ENCODE measurements around the gene ZFP28.

The ZFP28 gene

GRCh38 chr19:56538761-56539263 lies at the start of gene ZFP28:
Gene ZFP28 (plus strand): TSS chr19:56538948. CDS start chr19:56539019, 71 bp downstream.
- DNase-seq: no peak

GRCh38 chr19:56491399-56491798 lies 47.3 kb upstream of the ZFP28 start:
- no peak for DNase-seq

- no peak for DNase-seq
Observed at GRCh38 chr19:56504581-56504980, 34.2 kb upstream of the ZFP28 start.

- no peak for DNase-seq
Observed at GRCh38 chr19:56507446-56508289, 31.1 kb upstream of the ZFP28 start, which contains the start of gene ZNF471. Gene ZNF471 (plus strand): TSS chr19:56507855. CDS start chr19:56511572, 3,717 bp downstream.

GRCh38 chr19:56508290-56508778 lies 30.4 kb upstream of the ZFP28 start:
- no peak for DNase-seq

- no peak for DNase-seq
Observed at GRCh38 chr19:56525214-56525860, 13.4 kb upstream of the ZFP28 start.

- DNase-seq: no peak
Observed at GRCh38 chr19:56537442-56537841, 1.3 kb upstream of the ZFP28 start.

- DNase-seq: no peak
Observed at GRCh38 chr19:56538254-56538760, 441 bp upstream of the ZFP28 start.

- DNase-seq: no peak
Observed at GRCh38 chr19:56543776-56544175, 5.0 kb downstream of the ZFP28 start.

GRCh38 chr19:56547535-56547934 lies 8.8 kb downstream of the ZFP28 start:
- no peak for DNase-seq

GRCh38 chr19:56554272-56554869 lies 15.6 kb downstream of the ZFP28 start:
- no peak for DNase-seq

- DNase-seq: no peak
Observed at GRCh38 chr19:56562766-56563165, 24.0 kb downstream of the ZFP28 start.

GRCh38 chr19:56566904-56567273 lies 28.1 kb downstream of the ZFP28 start:
- no peak for DNase-seq

- peak; percentile 6 for DNase-seq
Observed at GRCh38 chr19:56567274-56568120, 28.7 kb downstream of the ZFP28 start, which contains the start of gene ZNF470. Gene ZNF470 (plus strand): TSS chr19:56567468. CDS start chr19:56570312, 2,844 bp downstream.

- no peak for DNase-seq
Observed at GRCh38 chr19:56572589-56572988, 33.8 kb downstream of the ZFP28 start.

- DNase-seq: no peak
Observed at GRCh38 chr19:56573914-56574313, 35.2 kb downstream of the ZFP28 start.

- DNase-seq: no peak
Observed at GRCh38 chr19:56577719-56578602, 39.2 kb downstream of the ZFP28 start.

- DNase-seq: no peak
Observed at GRCh38 chr19:56594446-56594782, 55.7 kb downstream of the ZFP28 start.

GRCh38 chr19:56594783-56595547 lies 56.2 kb downstream of the ZFP28 start, which contains the start of gene ZNF71:
Gene ZNF71 (plus strand): TSS chr19:56595302. CDS start chr19:56601559, 6,257 bp downstream.
- DNase-seq: peak; percentile 76

- DNase-seq: no peak
Observed at GRCh38 chr19:56595548-56595899, 56.8 kb downstream of the ZFP28 start.
